Fibroblast of lung (primary cell): Measurements from ENCODE around the gene FNDC3B.

Source experiments
- CTCF ChIP-seq, 2 donors: IDR thresholded peaks in 1 of 2; conservative IDR thresholded peaks in 1 of 2; 1 replicate in 1 of 2; 2 replicates in 1 of 2; pipeline ENCODE4 v1.5.1; 2011 to 2012; ENCODE audit warnings: low read length in 2 of 2, control low read depth in 1 of 2, inconsistent platforms in 1 of 2, low read depth in 1 of 2, mild to moderate bottlenecking in 1 of 2
- EZH2 ChIP-seq: IDR thresholded peaks from 2 replicates; pipeline ENCODE4 v1.5.1; 2012; ENCODE audit warnings: low read length, control low read depth, mild to moderate bottlenecking; ENCODE audit errors: missing control alignments

GRCh38 chr3:172272698-172273097, 233.3 kb downstream of the FNDC3B start:
- no peak for TF ChIP-seq CTCF (conservative IDR thresholded peaks at IDR 0.05 in 1 of 2, IDR thresholded peaks at IDR 0.05 in 1 of 2; ENCODE audit: low read depth in 1 of 2, low read length in 2 of 2)
- TF ChIP-seq EZH2 = no peak
